Hypothalamus (tissue), 51 donors: Measurements from ENCODE around the gene PSMG3.
A peak's percentile ranks its signal among the peaks of the same experiment; 100 is the strongest.

Experiments
- DNase-seq, 51 donors: peaks; one replicate each; lab custom pipeline; 2025; lab: John Stamatoyannopoulos, UW

Gene PSMG3

GRCh38 chr7:1546909-1547776, 22.7 kb downstream of the PSMG3 start:
- no peak for DNase-seq

- DNase-seq, result no peak
Observed at GRCh38 chr7:1546274-1546908, 23.4 kb downstream of the PSMG3 start.

GRCh38 chr7:1545417-1546246, 24.2 kb downstream of the PSMG3 start:
- no peak for DNase-seq

- no peak for DNase-seq
Observed at GRCh38 chr7:1544896-1545416, 24.9 kb downstream of the PSMG3 start.

GRCh38 chr7:1544178-1544895, 25.5 kb downstream of the PSMG3 start:
- no peak for DNase-seq

GRCh38 chr7:1543826-1544177, 26.0 kb downstream of the PSMG3 start:
- no peak for DNase-seq

GRCh38 chr7:1542841-1543747, 26.7 kb downstream of the PSMG3 start:
- DNase-seq, result no peak

GRCh38 chr7:1542329-1542728, 27.5 kb downstream of the PSMG3 start:
- no peak for DNase-seq

- DNase-seq, result no peak
Observed at GRCh38 chr7:1541431-1542162, 28.2 kb downstream of the PSMG3 start.

- peak in 1 of 51 donors; percentile 15 for DNase-seq
Observed at GRCh38 chr7:1540776-1541271, 29.0 kb downstream of the PSMG3 start.

- no peak for DNase-seq
Observed at GRCh38 chr7:1539882-1540775, 29.7 kb downstream of the PSMG3 start.

- DNase-seq, result no peak
Observed at GRCh38 chr7:1539181-1539881, 30.5 kb downstream of the PSMG3 start.

- DNase-seq, result no peak
Observed at GRCh38 chr7:1538544-1539180, 31.2 kb downstream of the PSMG3 start.

GRCh38 chr7:1537535-1538412, 32.1 kb downstream of the PSMG3 start:
- DNase-seq, result peak in 35 of 51 donors; percentile 21 to 86 (median 62)
